Activated CD8-positive, alpha-beta memory T cell treated with anti-CD3 and anti-CD28 coated beads, Interleukin-2, amount 50 U/mL, for 48 hours (primary cell): ENCODE measurements around the gene ATP1A2.
"Not testable (repeated sequence)": the region's sequence is repeated elsewhere in the genome, so short reads cannot be mapped to it uniquely, and the experiment has no call there.

Experiments used
- DNase-seq: peaks from one replicate; pipeline ENCODE4 v3.0.0-alpha.2; 2020

The ATP1A2 gene

GRCh38 chr1:160126342-160126741 is 10.8 kb downstream of the ATP1A2 start:
- DNase-seq: not testable (repeated sequence)

- no peak for DNase-seq
These were observed 11.8 kb downstream of the ATP1A2 start for GRCh38 chr1:160127381-160127780.

- no peak for DNase-seq
These were observed 12.4 kb downstream of the ATP1A2 start for GRCh38 chr1:160127865-160128523.

- no peak for DNase-seq
These were observed 13.1 kb downstream of the ATP1A2 start for GRCh38 chr1:160128636-160129035.

- DNase-seq: no peak
These were observed 13.5 kb downstream of the ATP1A2 start for GRCh38 chr1:160129046-160129445.

GRCh38 chr1:160129558-160129957 is 14.0 kb downstream of the ATP1A2 start:
- DNase-seq: no peak

- DNase-seq: no peak
These were observed 14.4 kb downstream of the ATP1A2 start for GRCh38 chr1:160129966-160130365.

GRCh38 chr1:160130486-160130885 is 14.9 kb downstream of the ATP1A2 start:
- no peak for DNase-seq

GRCh38 chr1:160130939-160131338 is 15.4 kb downstream of the ATP1A2 start:
- DNase-seq: no peak

GRCh38 chr1:160131803-160132565 is 16.4 kb downstream of the ATP1A2 start:
- no peak for DNase-seq

GRCh38 chr1:160133990-160134770 is 18.6 kb downstream of the ATP1A2 start:
- DNase-seq: no peak

GRCh38 chr1:160134791-160135572 is 19.4 kb downstream of the ATP1A2 start:
- DNase-seq: no peak

- DNase-seq: no peak
These were observed 20.8 kb downstream of the ATP1A2 start for GRCh38 chr1:160136121-160136925.

- DNase-seq: no peak
These were observed 21.3 kb downstream of the ATP1A2 start for GRCh38 chr1:160136926-160137200.

- no peak for DNase-seq
These were observed 21.8 kb downstream of the ATP1A2 start for GRCh38 chr1:160137216-160137862.

- no peak for DNase-seq
These were observed 24.3 kb downstream of the ATP1A2 start for GRCh38 chr1:160139840-160140239.

GRCh38 chr1:160143695-160144094 is 28.1 kb downstream of the ATP1A2 start:
- DNase-seq: no peak

GRCh38 chr1:160144921-160145320 is 29.4 kb downstream of the ATP1A2 start:
- no peak for DNase-seq

- DNase-seq: no peak
These were observed 30.5 kb downstream of the ATP1A2 start for GRCh38 chr1:160146107-160146506.

- DNase-seq: no peak
These were observed 32.6 kb downstream of the ATP1A2 start for GRCh38 chr1:160148121-160148520.

GRCh38 chr1:160149233-160149632 is 33.7 kb downstream of the ATP1A2 start:
- DNase-seq: no peak

- no peak for DNase-seq
These were observed 34.2 kb downstream of the ATP1A2 start for GRCh38 chr1:160149716-160150115.
